Stromal cell of bone marrow (primary cell): ENCODE data around the gene PTPRCAP.
"Not testable (repeated sequence)": the region's sequence is repeated elsewhere in the genome, so short reads cannot be mapped to it uniquely, and the experiment has no call there.

Experiments used
- DNase-seq: peaks from one replicate; pipeline ENCODE4 v3.0.0-alpha.2; 2012; ENCODE audit warnings: low read depth

The PTPRCAP gene

GRCh38 chr11:67437082-67437808, at the start of gene PTPRCAP:
Gene PTPRCAP (minus strand): TSS chr11:67437682. CDS start chr11:67437619, 63 bp downstream.
- no peak for DNase-seq

- no peak for DNase-seq
Measured at GRCh38 chr11:67486481-67487195, 49.2 kb upstream of the PTPRCAP start.

- DNase-seq = not testable (repeated sequence)
Measured at GRCh38 chr11:67485873-67486361, 48.4 kb upstream of the PTPRCAP start.

GRCh38 chr11:67484847-67485311, 47.4 kb upstream of the PTPRCAP start:
- DNase-seq = no peak

- DNase-seq = no peak
Measured at GRCh38 chr11:67483831-67484665, 46.6 kb upstream of the PTPRCAP start.

- peak; percentile 97 for DNase-seq
Measured at GRCh38 chr11:67482827-67483798, 45.6 kb upstream of the PTPRCAP start, which contains the start of gene AIP. Gene AIP (plus strand): TSS chr11:67483026. CDS start chr11:67483159, 133 bp downstream.

GRCh38 chr11:67482275-67482826, 44.9 kb upstream of the PTPRCAP start:
- DNase-seq = no peak

GRCh38 chr11:67477344-67478050, 40.0 kb upstream of the PTPRCAP start:
- DNase-seq = not testable (repeated sequence)

- DNase-seq = not testable (repeated sequence)
Measured at GRCh38 chr11:67476692-67477091, 39.2 kb upstream of the PTPRCAP start.

- DNase-seq = no peak
Measured at GRCh38 chr11:67472882-67473281, 35.4 kb upstream of the PTPRCAP start.

- DNase-seq = no peak
Measured at GRCh38 chr11:67470337-67471002, 33.0 kb upstream of the PTPRCAP start.

- DNase-seq = no peak
Measured at GRCh38 chr11:67469508-67469811, 32.0 kb upstream of the PTPRCAP start.

- peak; percentile 82 for DNase-seq
Measured at GRCh38 chr11:67468759-67469507, 31.5 kb upstream of the PTPRCAP start, which contains the start of gene TMEM134. Gene TMEM134 (minus strand): TSS chr11:67469251. CDS start chr11:67469192, 59 bp downstream.

- no peak for DNase-seq
Measured at GRCh38 chr11:67468456-67468758, 30.9 kb upstream of the PTPRCAP start.

- no peak for DNase-seq
Measured at GRCh38 chr11:67468056-67468455, 30.6 kb upstream of the PTPRCAP start.

GRCh38 chr11:67466962-67467771, 29.7 kb upstream of the PTPRCAP start:
- DNase-seq = no peak

GRCh38 chr11:67466367-67466766, 28.9 kb upstream of the PTPRCAP start:
- no peak for DNase-seq

GRCh38 chr11:67465530-67465929, 28.0 kb upstream of the PTPRCAP start:
- DNase-seq = not testable (repeated sequence)
